Measurements from ENCODE around the gene KLHL24.

DNA sequence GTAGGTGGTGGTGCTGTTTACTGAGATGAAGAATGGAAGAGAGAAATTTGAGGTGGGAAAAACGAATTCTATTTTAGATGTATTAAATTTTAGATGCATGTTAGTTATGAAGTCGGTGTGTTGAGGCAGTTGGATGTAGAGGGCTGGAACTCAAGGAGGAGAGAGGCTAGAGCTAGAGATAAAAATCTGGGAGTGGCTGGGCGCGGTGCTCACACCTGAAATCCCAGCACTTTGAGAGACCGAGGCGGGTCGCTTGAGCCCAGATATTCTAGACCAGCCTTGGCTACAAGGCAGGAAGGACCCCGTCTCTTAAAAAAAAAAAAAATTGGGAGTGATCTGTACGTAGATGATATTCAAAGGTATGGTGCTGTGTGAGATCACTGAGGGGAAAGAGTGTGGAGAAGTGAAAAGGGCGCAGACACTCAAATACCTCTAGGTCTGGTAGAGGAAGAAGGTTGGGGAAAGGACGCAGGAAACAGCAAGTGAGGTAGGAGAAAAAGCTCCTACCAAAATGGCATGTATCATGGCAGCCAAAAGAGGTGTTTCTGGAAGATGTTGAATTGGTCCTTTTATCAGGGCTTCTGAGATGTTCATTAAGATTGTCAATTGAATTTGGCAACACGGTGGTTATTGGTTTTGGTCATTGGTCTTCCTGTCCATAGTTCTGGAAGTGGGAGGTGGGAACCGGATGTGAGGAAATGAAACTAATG is 64.0 kb downstream of the KLHL24 start:
- TF ChIP-seq, protein P1, sequence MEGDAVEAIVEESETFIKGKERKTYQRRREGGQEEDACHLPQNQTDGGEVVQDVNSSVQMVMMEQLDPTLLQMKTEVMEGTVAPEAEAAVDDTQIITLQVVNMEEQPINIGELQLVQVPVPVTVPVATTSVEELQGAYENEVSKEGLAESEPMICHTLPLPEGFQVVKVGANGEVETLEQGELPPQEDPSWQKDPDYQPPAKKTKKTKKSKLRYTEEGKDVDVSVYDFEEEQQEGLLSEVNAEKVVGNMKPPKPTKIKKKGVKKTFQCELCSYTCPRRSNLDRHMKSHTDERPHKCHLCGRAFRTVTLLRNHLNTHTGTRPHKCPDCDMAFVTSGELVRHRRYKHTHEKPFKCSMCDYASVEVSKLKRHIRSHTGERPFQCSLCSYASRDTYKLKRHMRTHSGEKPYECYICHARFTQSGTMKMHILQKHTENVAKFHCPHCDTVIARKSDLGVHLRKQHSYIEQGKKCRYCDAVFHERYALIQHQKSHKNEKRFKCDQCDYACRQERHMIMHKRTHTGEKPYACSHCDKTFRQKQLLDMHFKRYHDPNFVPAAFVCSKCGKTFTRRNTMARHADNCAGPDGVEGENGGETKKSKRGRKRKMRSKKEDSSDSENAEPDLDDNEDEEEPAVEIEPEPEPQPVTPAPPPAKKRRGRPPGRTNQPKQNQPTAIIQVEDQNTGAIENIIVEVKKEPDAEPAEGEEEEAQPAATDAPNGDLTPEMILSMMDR (conservative IDR thresholded peaks at IDR 0.05 in 1 of 2, IDR thresholded peaks at IDR 0.05 in 1 of 2; ENCODE audit: extremely low read depth in 1 of 2, insufficient read depth in 1 of 2, low read depth in 1 of 2, low read length in 2 of 2): no peak
- no peak for TF ChIP-seq EZH2 (IDR thresholded peaks at IDR 0.05; ENCODE audit: borderline replicate concordance, low read length)

All from mammary epithelial cell (primary cell).